Thyroid gland (tissue), 4 donors: ENCODE data around the gene SCGB1C2.

Experiments
- CTCF ChIP-seq, 6 experiments: fragments of 200-600 bp in 3 of 6; fragments of 450-650 bp in 3 of 6; sonication (generic) in 3 of 6; IDR thresholded peaks; one replicate each; pipeline ENCODE4 v1.5.1; 2016 to 2019; ENCODE audit warnings: antibody characterized with exemption in 6 of 6, mild to moderate bottlenecking in 2 of 6, inconsistent platforms in 1 of 6, moderate library complexity in 1 of 6
- POLR2A ChIP-seq, 2 donors: fragments of 450-650 bp; IDR thresholded peaks; one replicate each; pipeline ENCODE4 v1.6.1; 2017; ENCODE audit warnings: antibody characterized with exemption in 2 of 2, mild to moderate bottlenecking in 2 of 2, moderate library complexity in 1 of 2

DNA sequence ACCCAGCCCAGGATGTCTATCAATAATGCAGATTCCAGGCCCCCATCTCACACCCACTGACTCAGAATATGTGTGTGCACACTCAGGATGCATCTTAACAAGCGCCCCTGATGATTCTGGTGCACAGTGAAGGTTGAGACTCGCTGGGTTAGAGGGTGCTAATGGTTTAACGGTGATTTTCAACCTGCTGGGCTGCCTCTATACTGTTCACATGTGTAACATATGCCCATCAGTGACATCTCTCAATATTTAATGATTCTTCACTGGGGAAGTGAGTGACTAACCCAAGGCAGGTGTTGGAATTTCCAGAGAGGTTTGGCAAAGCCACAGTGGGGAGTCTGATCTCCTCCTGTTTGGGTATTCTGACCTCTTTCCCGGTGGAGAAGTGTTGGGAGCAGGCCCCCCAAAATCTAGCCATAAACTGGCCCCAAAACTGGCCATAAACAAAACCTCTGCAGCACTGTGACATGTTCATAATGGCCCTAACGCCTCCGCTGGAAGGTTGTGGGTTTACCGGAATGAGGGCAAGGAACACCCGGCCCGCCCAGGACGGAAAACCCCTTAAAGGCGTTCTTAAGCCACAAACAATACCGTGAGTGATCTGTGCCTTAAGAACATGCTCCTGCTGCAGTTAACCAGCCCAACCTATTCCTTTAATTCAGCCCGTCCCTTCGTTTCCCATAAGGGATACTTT is 48.2 kb downstream of the SCGB1C2 start:
- TF ChIP-seq CTCF (IDR thresholded peaks at IDR 0.05) (no peak), POLR2A (IDR thresholded peaks at IDR 0.05) (no peak)
